IMR-90 (cell line): ENCODE results near the gene MAP3K15.

Experiments used
- CTCF ChIP-seq: conservative IDR thresholded peaks from 2 replicates; pipeline ENCODE4 v1.5.1; 2012; ENCODE audit warnings: mild to moderate bottlenecking, low read depth, low read length, improper control_type of control experiment
- MXI1 ChIP-seq: IDR thresholded peaks from 2 replicates; pipeline ENCODE4 v1.6.1; 2012; ENCODE audit warnings: low read depth, mild to moderate bottlenecking, low read length, moderate library complexity, borderline replicate concordance

GRCh38 chrX:19544693-19545305 lies 29.5 kb upstream of the MAP3K15 start:
- TF ChIP-seq MXI1 (no peak), CTCF (peak; percentile 81)
